GM12874 (cell line): Measurements from ENCODE around the gene SLC4A2.

ENCODE experiments used
- TF ChIP-seq, protein P1 (sequence below): IDR thresholded peaks from 2 replicates; pipeline ENCODE4 v1.5.1; 2011; ENCODE audit warnings: low read depth, mild to moderate bottlenecking, control low read depth, low read length, moderate library complexity; ENCODE audit not compliant: insufficient read depth

SLC4A2 gene

DNA sequence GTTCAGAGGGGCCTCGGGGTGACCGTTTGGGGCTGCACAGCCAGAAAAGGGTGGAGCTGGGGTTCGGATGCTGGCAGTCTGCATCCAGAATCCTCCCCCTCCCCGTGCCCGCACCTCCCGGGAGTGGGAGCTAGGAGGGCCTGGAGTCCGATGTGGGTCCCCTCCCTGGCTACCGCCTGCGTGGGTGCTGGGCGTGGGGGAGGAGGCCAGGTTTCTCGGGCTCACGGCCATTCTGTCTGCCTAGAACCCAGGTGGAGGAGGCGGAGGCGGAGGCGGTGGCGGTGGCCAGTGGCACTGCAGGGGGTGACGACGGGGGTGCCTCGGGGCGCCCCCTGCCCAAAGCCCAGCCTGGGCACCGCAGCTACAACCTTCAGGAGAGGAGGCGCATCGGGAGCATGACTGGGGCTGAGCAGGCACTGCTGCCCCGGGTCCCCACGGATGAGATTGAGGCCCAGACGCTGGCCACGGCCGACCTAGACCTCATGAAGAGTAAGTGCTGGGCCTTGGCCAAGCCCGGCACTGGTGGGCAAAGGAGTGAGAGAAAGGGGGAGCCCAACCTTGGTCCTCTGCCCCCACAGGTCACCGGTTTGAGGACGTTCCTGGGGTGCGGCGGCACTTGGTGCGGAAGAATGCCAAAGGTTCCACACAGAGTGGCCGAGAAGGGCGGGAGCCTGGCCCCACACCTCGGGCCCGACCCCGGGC, 7.0 kb downstream of the SLC4A2 start:
- TF ChIP-seq, protein P1, sequence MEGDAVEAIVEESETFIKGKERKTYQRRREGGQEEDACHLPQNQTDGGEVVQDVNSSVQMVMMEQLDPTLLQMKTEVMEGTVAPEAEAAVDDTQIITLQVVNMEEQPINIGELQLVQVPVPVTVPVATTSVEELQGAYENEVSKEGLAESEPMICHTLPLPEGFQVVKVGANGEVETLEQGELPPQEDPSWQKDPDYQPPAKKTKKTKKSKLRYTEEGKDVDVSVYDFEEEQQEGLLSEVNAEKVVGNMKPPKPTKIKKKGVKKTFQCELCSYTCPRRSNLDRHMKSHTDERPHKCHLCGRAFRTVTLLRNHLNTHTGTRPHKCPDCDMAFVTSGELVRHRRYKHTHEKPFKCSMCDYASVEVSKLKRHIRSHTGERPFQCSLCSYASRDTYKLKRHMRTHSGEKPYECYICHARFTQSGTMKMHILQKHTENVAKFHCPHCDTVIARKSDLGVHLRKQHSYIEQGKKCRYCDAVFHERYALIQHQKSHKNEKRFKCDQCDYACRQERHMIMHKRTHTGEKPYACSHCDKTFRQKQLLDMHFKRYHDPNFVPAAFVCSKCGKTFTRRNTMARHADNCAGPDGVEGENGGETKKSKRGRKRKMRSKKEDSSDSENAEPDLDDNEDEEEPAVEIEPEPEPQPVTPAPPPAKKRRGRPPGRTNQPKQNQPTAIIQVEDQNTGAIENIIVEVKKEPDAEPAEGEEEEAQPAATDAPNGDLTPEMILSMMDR = no peak

DNA sequence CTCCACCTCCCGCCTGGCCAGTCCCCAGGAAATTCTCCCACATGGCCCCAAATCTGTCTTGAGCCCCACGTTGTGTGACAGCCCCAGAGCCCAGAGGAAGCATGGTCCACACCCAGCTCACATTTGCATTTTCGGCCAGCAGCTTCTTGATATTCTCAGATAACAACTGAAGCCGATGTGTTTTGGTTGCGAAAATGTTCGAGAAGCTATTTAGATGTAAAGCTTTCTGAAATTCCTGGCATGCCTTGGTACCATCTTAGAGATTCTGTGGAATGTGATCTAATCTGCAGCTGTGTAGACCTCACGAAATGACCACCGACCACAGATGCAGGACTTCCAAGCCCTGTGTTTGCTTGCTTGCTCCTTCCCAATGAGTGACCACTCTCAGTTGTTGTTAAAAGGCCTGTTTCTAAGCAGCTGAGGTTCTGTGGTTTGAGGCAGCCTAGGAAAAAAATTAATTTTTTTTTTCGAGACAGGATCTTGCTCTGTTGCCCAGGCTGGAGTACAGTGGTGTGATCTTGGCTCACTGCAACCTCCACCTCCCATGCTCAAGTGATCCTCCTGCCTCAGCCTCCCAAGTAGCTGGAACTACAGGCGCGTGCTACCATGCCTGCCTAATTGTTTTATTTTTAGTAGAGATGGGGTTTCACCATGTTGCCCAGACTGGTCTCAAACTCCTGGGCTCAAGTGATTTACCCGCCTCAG, 8.8 kb downstream of the SLC4A2 start:
- TF ChIP-seq, protein P1 = no peak

DNA sequence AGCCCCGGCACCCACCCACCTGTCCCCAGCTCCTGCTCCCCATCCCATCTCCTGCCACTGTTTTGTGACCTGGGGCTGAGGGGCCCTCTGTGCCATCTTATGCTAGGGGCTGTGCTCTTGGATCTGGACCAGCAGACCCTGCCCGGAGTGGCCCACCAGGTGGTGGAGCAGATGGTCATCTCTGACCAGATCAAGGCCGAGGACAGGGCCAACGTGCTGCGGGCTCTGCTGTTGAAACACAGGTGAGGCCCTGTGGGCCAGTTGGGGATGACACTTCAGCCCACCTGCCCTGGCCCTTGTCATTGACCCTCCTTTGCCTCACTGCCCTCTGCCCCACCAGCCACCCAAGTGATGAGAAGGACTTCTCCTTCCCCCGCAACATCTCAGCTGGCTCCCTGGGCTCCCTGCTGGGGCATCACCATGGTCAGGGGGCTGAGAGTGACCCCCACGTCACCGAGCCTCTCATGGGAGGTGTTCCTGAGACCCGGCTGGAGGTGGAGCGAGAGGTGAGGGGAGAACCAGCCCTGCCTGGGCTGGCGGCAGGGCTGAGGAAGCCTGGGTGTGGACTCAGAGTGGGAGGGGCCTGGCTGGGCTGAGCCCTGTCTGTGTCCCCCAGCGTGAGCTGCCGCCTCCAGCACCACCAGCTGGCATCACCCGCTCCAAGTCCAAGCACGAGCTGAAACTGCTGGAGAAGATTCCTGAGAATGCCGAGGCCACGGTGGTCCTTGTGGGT, 10.6 kb downstream of the SLC4A2 start:
- TF ChIP-seq, protein P1 = no peak

DNA sequence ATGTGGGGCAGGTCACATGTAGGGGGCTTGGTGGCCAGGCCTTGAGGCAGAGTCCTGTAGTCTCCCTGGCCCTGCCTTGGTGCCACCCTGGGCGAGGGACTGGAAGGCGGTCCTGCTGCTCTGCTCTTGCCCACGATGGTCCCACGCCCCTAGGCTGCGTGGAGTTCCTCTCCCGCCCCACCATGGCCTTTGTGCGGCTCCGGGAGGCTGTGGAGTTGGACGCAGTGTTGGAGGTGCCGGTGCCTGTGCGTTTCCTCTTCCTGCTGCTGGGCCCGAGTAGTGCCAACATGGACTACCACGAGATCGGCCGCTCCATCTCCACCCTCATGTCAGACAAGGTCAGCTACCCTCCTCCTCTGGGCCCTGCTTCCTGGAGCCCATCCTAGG, 11.2 kb downstream of the SLC4A2 start:
- TF ChIP-seq, protein P1 = no peak

DNA sequence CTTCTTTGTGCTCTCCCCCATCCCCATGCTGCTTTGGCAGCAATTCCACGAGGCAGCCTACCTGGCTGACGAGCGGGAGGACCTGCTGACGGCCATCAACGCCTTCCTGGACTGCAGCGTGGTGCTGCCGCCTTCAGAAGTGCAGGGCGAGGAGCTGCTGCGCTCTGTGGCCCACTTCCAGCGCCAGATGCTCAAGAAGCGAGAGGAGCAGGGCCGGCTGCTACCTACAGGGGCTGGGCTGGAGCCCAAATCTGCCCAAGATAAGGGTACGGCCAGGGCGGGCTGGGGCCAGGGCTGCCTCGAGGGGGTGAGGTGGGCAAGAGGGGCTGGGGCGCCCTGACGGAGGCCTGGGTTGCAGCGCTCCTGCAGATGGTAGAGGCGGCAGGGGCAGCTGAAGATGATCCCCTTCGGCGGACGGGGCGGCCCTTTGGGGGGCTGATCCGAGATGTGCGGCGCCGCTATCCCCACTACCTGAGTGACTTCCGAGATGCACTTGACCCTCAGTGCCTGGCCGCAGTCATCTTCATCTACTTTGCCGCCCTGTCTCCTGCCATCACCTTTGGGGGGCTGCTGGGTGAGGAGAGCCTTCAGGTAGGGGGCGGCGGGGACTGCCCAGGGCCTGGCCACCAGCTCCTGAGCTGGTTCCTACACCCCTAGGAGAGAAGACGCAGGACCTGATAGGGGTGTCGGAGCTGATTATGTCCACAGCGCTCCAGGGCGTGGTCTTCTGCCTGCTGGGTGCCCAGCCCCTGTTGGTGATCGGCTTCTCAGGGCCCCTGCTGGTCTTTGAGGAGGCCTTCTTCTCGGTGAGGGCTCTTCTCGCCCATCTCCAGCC, 11.9 kb downstream of the SLC4A2 start:
- TF ChIP-seq, protein P1 = no peak

DNA sequence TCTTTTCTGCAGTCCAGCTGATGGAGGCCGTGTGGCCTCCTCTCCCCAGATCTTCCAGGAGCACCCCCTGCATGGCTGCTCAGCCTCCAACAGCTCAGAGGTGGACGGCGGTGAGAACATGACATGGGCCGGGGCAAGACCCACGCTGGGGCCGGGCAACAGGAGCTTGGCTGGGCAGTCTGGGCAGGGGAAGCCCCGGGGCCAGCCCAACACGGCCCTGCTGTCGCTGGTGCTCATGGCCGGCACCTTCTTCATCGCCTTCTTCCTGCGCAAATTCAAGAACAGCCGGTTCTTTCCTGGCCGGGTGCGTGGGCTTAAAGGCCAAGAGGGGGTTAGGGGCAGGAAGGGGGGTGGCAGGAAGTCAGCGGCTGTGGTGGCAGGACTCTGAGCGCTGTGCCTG, 14.6 kb downstream of the SLC4A2 start:
- TF ChIP-seq, protein P1 = no peak
